IMR-90 (cell line): ENCODE measurements around the gene AZIN2.

Experiments used
- BHLHE40 ChIP-seq: fragments of 150-350 bp; IDR thresholded peaks from 2 replicates; pipeline ENCODE4 v1.6.1; 2016; ENCODE audit warnings: mild to moderate bottlenecking, low read depth, low read length
- CEBPB ChIP-seq: IDR thresholded peaks from 2 replicates; pipeline ENCODE4 v1.6.1; 2012; ENCODE audit warnings: low read depth, low read length, improper control_type of control experiment
- CHD1 ChIP-seq: IDR thresholded peaks from 2 replicates; pipeline ENCODE4 v1.6.1; 2012; ENCODE audit warnings: low read depth, low read length, improper control_type of control experiment
- FOS ChIP-seq: fragments of 150-350 bp; IDR thresholded peaks from 2 replicates; pipeline ENCODE4 v1.6.1; 2016; ENCODE audit warnings: low read depth, low read length
- MAFK ChIP-seq: IDR thresholded peaks from 2 replicates; pipeline ENCODE4 v1.6.1; 2012; ENCODE audit warnings: low read depth, low read length, improper control_type of control experiment
- MXI1 ChIP-seq: IDR thresholded peaks from 2 replicates; pipeline ENCODE4 v1.6.1; 2012; ENCODE audit warnings: low read depth, mild to moderate bottlenecking, low read length, moderate library complexity, borderline replicate concordance
- NFE2L2 ChIP-seq: fragments of 150-350 bp; IDR thresholded peaks from 2 replicates; pipeline ENCODE4 v1.6.1; 2016; ENCODE audit warnings: low read depth, mild to moderate bottlenecking, low read length
- POLR2A ChIP-seq: IDR thresholded peaks from 2 replicates; pipeline ENCODE4 v1.6.1; 2012; ENCODE audit warnings: mild to moderate bottlenecking, low read depth, low read length
- RAD21 ChIP-seq: IDR thresholded peaks from 2 replicates; pipeline ENCODE4 v1.6.1; 2012; ENCODE audit warnings: low read length, improper control_type of control experiment
- RFX5 ChIP-seq: IDR thresholded peaks from 2 replicates; pipeline ENCODE4 v1.8.0; 2012; ENCODE audit warnings: low read depth, mild to moderate bottlenecking, low read length, moderate library complexity
- USF2 ChIP-seq: fragments of 150-350 bp; IDR thresholded peaks from 2 replicates; pipeline ENCODE4 v1.6.1; 2017; ENCODE audit warnings: mild to moderate bottlenecking, antibody characterized with exemption, low read length, low read depth
- TF ChIP-seq, protein P1 (sequence below): conservative IDR thresholded peaks from 2 replicates; pipeline ENCODE4 v1.5.1; 2012; ENCODE audit warnings: mild to moderate bottlenecking, low read depth, low read length, improper control_type of control experiment
- TF ChIP-seq, protein P2 (sequence below): fragments of 150-350 bp; IDR thresholded peaks from 2 replicates; pipeline ENCODE4 v1.6.1; 2016; ENCODE audit warnings: low read depth, mild to moderate bottlenecking, low read length, moderate library complexity, borderline replicate concordance

- TF ChIP-seq, protein P1, sequence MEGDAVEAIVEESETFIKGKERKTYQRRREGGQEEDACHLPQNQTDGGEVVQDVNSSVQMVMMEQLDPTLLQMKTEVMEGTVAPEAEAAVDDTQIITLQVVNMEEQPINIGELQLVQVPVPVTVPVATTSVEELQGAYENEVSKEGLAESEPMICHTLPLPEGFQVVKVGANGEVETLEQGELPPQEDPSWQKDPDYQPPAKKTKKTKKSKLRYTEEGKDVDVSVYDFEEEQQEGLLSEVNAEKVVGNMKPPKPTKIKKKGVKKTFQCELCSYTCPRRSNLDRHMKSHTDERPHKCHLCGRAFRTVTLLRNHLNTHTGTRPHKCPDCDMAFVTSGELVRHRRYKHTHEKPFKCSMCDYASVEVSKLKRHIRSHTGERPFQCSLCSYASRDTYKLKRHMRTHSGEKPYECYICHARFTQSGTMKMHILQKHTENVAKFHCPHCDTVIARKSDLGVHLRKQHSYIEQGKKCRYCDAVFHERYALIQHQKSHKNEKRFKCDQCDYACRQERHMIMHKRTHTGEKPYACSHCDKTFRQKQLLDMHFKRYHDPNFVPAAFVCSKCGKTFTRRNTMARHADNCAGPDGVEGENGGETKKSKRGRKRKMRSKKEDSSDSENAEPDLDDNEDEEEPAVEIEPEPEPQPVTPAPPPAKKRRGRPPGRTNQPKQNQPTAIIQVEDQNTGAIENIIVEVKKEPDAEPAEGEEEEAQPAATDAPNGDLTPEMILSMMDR = no peak
- TF ChIP-seq MXI1 = no peak
- no peak for TF ChIP-seq USF2
- TF ChIP-seq, protein P2, sequence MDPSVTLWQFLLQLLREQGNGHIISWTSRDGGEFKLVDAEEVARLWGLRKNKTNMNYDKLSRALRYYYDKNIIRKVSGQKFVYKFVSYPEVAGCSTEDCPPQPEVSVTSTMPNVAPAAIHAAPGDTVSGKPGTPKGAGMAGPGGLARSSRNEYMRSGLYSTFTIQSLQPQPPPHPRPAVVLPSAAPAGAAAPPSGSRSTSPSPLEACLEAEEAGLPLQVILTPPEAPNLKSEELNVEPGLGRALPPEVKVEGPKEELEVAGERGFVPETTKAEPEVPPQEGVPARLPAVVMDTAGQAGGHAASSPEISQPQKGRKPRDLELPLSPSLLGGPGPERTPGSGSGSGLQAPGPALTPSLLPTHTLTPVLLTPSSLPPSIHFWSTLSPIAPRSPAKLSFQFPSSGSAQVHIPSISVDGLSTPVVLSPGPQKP = no peak
- TF ChIP-seq POLR2A = no peak
- no peak for TF ChIP-seq BHLHE40
- no peak for TF ChIP-seq CHD1
- no peak for TF ChIP-seq FOS
- TF ChIP-seq MAFK = no peak
- TF ChIP-seq RFX5 = no peak
- TF ChIP-seq NFE2L2 = no peak
- TF ChIP-seq CEBPB = no peak
- TF ChIP-seq RAD21 = no peak
Measured at GRCh38 chr1:33128781-33129180, 47.8 kb downstream of the AZIN2 start.
